Suprapubic skin (tissue), 4 donors: ENCODE measurements around the gene EFTUD2.

Experiments
- CTCF ChIP-seq, 2 donors: fragments of 200-600 bp in 1 of 2; fragments of 450-650 bp in 1 of 2; sonication (generic) in 1 of 2; IDR thresholded peaks; one replicate each; pipeline ENCODE4 v1.5.1; 2016 to 2019; ENCODE audit warnings: antibody characterized with exemption in 2 of 2, mild to moderate bottlenecking in 1 of 2, moderate library complexity in 1 of 2
- EP300 ChIP-seq: sonication (generic); formaldehyde crosslinking; IDR thresholded peaks from one replicate; pipeline ENCODE4 v1.6.1; 2017; ENCODE audit warnings: antibody characterized with exemption
- POLR2A ChIP-seq, 2 donors: fragments of 450-650 bp; IDR thresholded peaks; one replicate each; pipeline ENCODE4 v1.6.1; 2017; ENCODE audit warnings: antibody characterized with exemption in 2 of 2, mild to moderate bottlenecking in 2 of 2, moderate library complexity in 2 of 2
- POLR2AphosphoS5 ChIP-seq, 3 donors: sonication (generic); formaldehyde crosslinking; IDR thresholded peaks; one replicate each; pipeline ENCODE4 v1.6.1; 2017; ENCODE audit warnings: antibody characterized with exemption in 3 of 3

- TF ChIP-seq EP300, result no peak
- no peak for TF ChIP-seq CTCF (IDR thresholded peaks at IDR 0.05)
- no peak for TF ChIP-seq POLR2A (IDR thresholded peaks at IDR 0.05)
- no peak for TF ChIP-seq POLR2AphosphoS5 (IDR thresholded peaks at IDR 0.05)
These were observed 68.6 kb downstream of the EFTUD2 start for GRCh38 chr17:44830359-44831288.
